ENCODE results near the gene TEX19. TPM values are rescaled to one million over a fixed set of nuclear protein-coding genes. Genes with fewer than 3 reads are reported as not detected.

TEX19 gene
- polyA plus RNA-seq, 2 of the 4 experiments (the other 2 are of a cell fraction) = 0.43 to 0.50 TPM

GRCh38 chr17:82325286-82326180 is 33.5 kb upstream of the TEX19 start:
- ATAC-seq (0 out of 6 replicates have a peak, but pooled peaks of 1 of the 2 experiments have one; percentile 2), FAIRE-seq (no peak), DNase-seq (ENCODE audit: low read depth in 1 of 2, low spot score in 1 of 2) (no peak)
- Histone ChIP-seq H3K4me2 (no peak overlapping the region), H3K27ac (no peak overlapping the region; a peak in 1 of 6 replicates), H3K9me3 (no peaks in the 10 kb centered on the region), H3K4me1 (peaks cover 32% of the 10 kb centered on the region), H3K4me3 (no peak overlapping the region)
- ChIA-PET CTCF (interaction anchor here (0.8 to 15.6 kb wide), 9 partner anchors 8 to 120 kb away, joined by 3 to 343 read pairs (median 4); partner anchors contain the start of gene SECTM1), POLR2A (no interaction called here)
- 83% methylated on average over 20 of the region's 30 CpGs for WGBS (ENCODE audit: missing lambda C conversion rate)
- no peak for TF ChIP-seq CHD2 (IDR thresholded peaks at IDR 0.05; ENCODE audit: low read length, partially characterized antibody)

GRCh38 chr17:82327289-82327688 is 31.8 kb upstream of the TEX19 start:
- Histone ChIP-seq H3K4me3 (no peak overlapping the region), H3K4me2 (no peak overlapping the region), H3K9me3 (no peaks in the 10 kb centered on the region), H3K4me1 (peaks cover 24% of the 10 kb centered on the region), H3K27ac (no peak overlapping the region)
- FAIRE-seq (no peak), DNase-seq (ENCODE audit: low read depth in 1 of 2, low spot score in 1 of 2) (no peak), ATAC-seq (no peak)
- ChIA-PET POLR2A (no interaction called here), CTCF (interaction anchor here (1.1 to 15.6 kb wide), 3 partner anchors 16 to 88 kb away, joined by 5 to 343 read pairs (median 289); no protein-coding TSS in a partner anchor)
- TF ChIP-seq HOXA7 (CRISPR knock-in tag; IDR thresholded peaks at IDR 0.05) (no peak), MYC (IDR thresholded peaks at IDR 0.05; ENCODE audit: borderline replicate concordance, low read length) (no peak), MAFK (IDR thresholded peaks at IDR 0.05; ENCODE audit: partially characterized antibody) (no peak), SMC3 (IDR thresholded peaks at IDR 0.05) (no peak), RCOR1 (IDR thresholded peaks at IDR 0.05; ENCODE audit: low read depth, low read length) (no peak), POLR2AphosphoS2 (conservative IDR thresholded peaks at IDR 0.05; ENCODE audit: low read length) (no peak), ESRRA (IDR thresholded peaks at IDR 0.05; ENCODE audit: borderline replicate concordance, low read length) (no peak), EHMT2 (IDR thresholded peaks at IDR 0.05; ENCODE audit: low read depth) (no peak)
- WGBS (ENCODE audit: missing lambda C conversion rate) = 88% methylated on average over 15 of the region's 15 CpGs

GRCh38 chr17:82327757-82328140 is 31.3 kb upstream of the TEX19 start:
- peaks cover 29% of the 10 kb centered on the region for H3K4me1 ChIP-seq
- no peaks in the 10 kb centered on the region for H3K9me3 ChIP-seq
- 84% methylated on average over 11 of the region's 16 CpGs for WGBS (ENCODE audit: missing lambda C conversion rate)
- no peak overlapping the region for H3K27ac ChIP-seq
- FAIRE-seq (no peak), DNase-seq (ENCODE audit: low read depth in 1 of 2, low spot score in 1 of 2) (no peak), ATAC-seq (no peak)
- CTCF ChIA-PET = interaction anchor here (1.1 to 15.6 kb wide), 4 partner anchors 15 to 88 kb away, joined by 5 to 343 read pairs (median 170); no protein-coding TSS in a partner anchor
- POLR2A ChIA-PET = no interaction called here
- no peak for TF ChIP-seq CBX2 (IDR thresholded peaks at IDR 0.05; ENCODE audit: borderline replicate concordance, low read depth)
- TF ChIP-seq KDM1A (IDR thresholded peaks at IDR 0.05; ENCODE audit: low read depth) = no peak
- no peak for TF ChIP-seq PHF8 (IDR thresholded peaks at IDR 0.05; ENCODE audit: borderline replicate concordance, low read depth)
- no peak for TF ChIP-seq TP53 (CRISPR knock-in tag; IDR thresholded peaks at IDR 0.05)
- TF ChIP-seq BHLHE40 (IDR thresholded peaks at IDR 0.05; ENCODE audit: low read depth, low read length) = no peak
- no peak for TF ChIP-seq POLR2AphosphoS2 (conservative IDR thresholded peaks at IDR 0.05; ENCODE audit: low read length)
- TF ChIP-seq RNF2 (IDR thresholded peaks at IDR 0.05; ENCODE audit: borderline replicate concordance, low read depth) = no peak
- no peak overlapping the region for H3K4me3 ChIP-seq
- no peak overlapping the region for H3K4me2 ChIP-seq

GRCh38 chr17:82328141-82328993 is 30.7 kb upstream of the TEX19 start:
- peak in 1 of 2 experiments; percentile 34 for DNase-seq (ENCODE audit: low read depth in 1 of 2, low spot score in 1 of 2)
- WGBS (ENCODE audit: missing lambda C conversion rate) = 70% methylated on average over 24 of the region's 28 CpGs
- Histone ChIP-seq H3K4me1 (peaks cover 35% of the 10 kb centered on the region), H3K4me3 (no peak overlapping the region), H3K27ac (peak overlapping the region in 1 of 2 experiments; percentile 0; a peak in 1 of 6 replicates), H3K9me3 (no peaks in the 10 kb centered on the region), H3K4me2 (no peak overlapping the region)
- POLR2A ChIA-PET = no interaction called here
- no peak for FAIRE-seq
- CTCF ChIA-PET = interaction anchor here (1.1 to 15.6 kb wide), 4 partner anchors 15 to 89 kb away, joined by 5 to 343 read pairs (median 170); no protein-coding TSS in a partner anchor
- ATAC-seq = no peak
- TF ChIP-seq JUNB (IDR thresholded peaks at IDR 0.05) (no peak), ZSCAN20 (CRISPR knock-in tag; IDR thresholded peaks at IDR 0.05) (no peak), ELK1 (IDR thresholded peaks at IDR 0.05; ENCODE audit: low read depth, low read length) (no peak), POLR2A (IDR thresholded peaks at IDR 0.05; ENCODE audit: low read length) (no peak), BHLHE40 (IDR thresholded peaks at IDR 0.05; ENCODE audit: low read depth, low read length) (no peak), ZC3H11A (IDR thresholded peaks at IDR 0.05) (no peak), RAD21 (conservative IDR thresholded peaks at IDR 0.05 in 1 of 2, IDR thresholded peaks at IDR 0.05 in 1 of 2) (no peak)

All from A549 (cell line).